Hepatocyte (in vitro differentiated cells): Measurements from ENCODE around the gene SLAMF9.

Experiments
- EZH2 ChIP-seq: fragments of 200-600 bp; sonication (generic); IDR thresholded peaks from 2 replicates; pipeline ENCODE4 v1.6.1; 2016; ENCODE audit warnings: antibody characterized with exemption, mild to moderate bottlenecking, borderline replicate concordance
- EZH2phosphoT487 ChIP-seq: fragments of 200-600 bp; sonication (generic); IDR thresholded peaks from one replicate; pipeline ENCODE4 v1.6.1; 2018; ENCODE audit warnings: antibody characterized with exemption, mild to moderate bottlenecking, low read depth, moderate library complexity; ENCODE audit not compliant: unreplicated experiment, severe bottlenecking
- TF ChIP-seq, protein P1 (sequence below): fragments of 200-600 bp; sonication (generic); IDR thresholded peaks from 2 replicates; pipeline ENCODE4 v1.5.1; 2016; ENCODE audit warnings: antibody characterized with exemption, mild to moderate bottlenecking; ENCODE audit not compliant: poor library complexity

GRCh38 chr1:159940006-159940620 lies 13.9 kb downstream of the SLAMF9 start:
- TF ChIP-seq, protein P1, sequence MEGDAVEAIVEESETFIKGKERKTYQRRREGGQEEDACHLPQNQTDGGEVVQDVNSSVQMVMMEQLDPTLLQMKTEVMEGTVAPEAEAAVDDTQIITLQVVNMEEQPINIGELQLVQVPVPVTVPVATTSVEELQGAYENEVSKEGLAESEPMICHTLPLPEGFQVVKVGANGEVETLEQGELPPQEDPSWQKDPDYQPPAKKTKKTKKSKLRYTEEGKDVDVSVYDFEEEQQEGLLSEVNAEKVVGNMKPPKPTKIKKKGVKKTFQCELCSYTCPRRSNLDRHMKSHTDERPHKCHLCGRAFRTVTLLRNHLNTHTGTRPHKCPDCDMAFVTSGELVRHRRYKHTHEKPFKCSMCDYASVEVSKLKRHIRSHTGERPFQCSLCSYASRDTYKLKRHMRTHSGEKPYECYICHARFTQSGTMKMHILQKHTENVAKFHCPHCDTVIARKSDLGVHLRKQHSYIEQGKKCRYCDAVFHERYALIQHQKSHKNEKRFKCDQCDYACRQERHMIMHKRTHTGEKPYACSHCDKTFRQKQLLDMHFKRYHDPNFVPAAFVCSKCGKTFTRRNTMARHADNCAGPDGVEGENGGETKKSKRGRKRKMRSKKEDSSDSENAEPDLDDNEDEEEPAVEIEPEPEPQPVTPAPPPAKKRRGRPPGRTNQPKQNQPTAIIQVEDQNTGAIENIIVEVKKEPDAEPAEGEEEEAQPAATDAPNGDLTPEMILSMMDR, result no peak
- TF ChIP-seq EZH2 (no peak), EZH2phosphoT487 (no peak)
